IPS-18a (cell line): ENCODE results near the gene CDK3.

Source experiments
- H3K27ac ChIP-seq: one replicate; pipeline ENCODE4 v1.5.1; 2013; ENCODE audit warnings: low read length
- H3K27me3 ChIP-seq: one replicate; pipeline ENCODE4 v1.6.1; 2013; ENCODE audit warnings: mild to moderate bottlenecking, low read length; ENCODE audit not compliant: control insufficient read depth, insufficient read depth
- H3K36me3 ChIP-seq: one replicate; pipeline ENCODE4 v1.6.1; 2013; ENCODE audit warnings: low read depth, low read length; ENCODE audit not compliant: control insufficient read depth
- H3K4me1 ChIP-seq: one replicate; pipeline ENCODE4 v1.6.1; 2013; ENCODE audit warnings: low read depth, low read length; ENCODE audit not compliant: control insufficient read depth
- H3K4me3 ChIP-seq: one replicate; pipeline ENCODE4 v1.5.1; 2013; ENCODE audit warnings: low read length
- H3K9ac ChIP-seq: one replicate; pipeline ENCODE4 v1.6.1; 2013; ENCODE audit warnings: mild to moderate bottlenecking, low read length, moderate library complexity
- H3K9me3 ChIP-seq: one replicate; pipeline ENCODE4 v1.6.1; 2013; ENCODE audit warnings: low read depth, low read length; ENCODE audit not compliant: control insufficient read depth

CDK3 gene

DNA sequence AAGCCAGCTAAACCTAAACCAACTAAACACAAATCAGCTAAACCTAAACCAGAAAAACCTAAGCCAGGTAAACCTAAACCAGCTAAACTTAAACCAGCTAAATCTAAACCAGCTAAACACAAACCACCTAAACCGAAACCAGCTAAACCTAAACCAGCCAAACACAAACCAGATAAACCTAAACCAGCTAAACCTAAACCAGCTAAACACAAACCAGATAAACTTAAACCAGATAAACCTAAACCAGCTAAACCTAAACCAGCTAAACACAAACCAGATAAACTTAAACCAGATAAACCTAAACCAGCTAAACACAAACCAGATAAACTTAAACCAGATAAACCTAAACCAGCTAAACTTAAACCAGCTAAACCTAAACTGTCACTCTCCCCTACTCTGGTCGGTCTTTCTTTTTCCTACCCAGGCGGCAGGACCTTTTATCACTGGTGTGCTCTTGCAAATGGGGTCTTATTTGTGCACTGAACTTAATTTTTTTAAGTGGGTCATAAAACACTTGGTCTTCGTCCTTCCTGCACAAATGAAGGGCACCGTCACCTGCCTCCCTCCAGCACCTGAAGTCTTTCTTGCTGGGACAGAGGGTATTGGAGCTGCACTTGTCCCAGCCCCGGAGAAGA, 19.3 kb downstream of the CDK3 start:
- no peak overlapping the region for H3K9ac ChIP-seq
- H3K4me3 ChIP-seq: no peak overlapping the region
- H3K27ac ChIP-seq: no peak overlapping the region
- no peaks in the 10 kb centered on the region for H3K4me1 ChIP-seq
- no peaks in the 10 kb centered on the region for H3K9me3 ChIP-seq
- H3K36me3 ChIP-seq: no peaks in the 10 kb centered on the region
- no peaks in the 10 kb centered on the region for H3K27me3 ChIP-seq

GRCh38 chr17:76022285-76022684, 21.6 kb downstream of the CDK3 start:
- Histone ChIP-seq H3K9ac (no peak overlapping the region), H3K4me3 (no peak overlapping the region), H3K27me3 (no peaks in the 10 kb centered on the region), H3K4me1 (no peaks in the 10 kb centered on the region), H3K9me3 (no peaks in the 10 kb centered on the region), H3K27ac (no peak overlapping the region), H3K36me3 (no peaks in the 10 kb centered on the region)

DNA sequence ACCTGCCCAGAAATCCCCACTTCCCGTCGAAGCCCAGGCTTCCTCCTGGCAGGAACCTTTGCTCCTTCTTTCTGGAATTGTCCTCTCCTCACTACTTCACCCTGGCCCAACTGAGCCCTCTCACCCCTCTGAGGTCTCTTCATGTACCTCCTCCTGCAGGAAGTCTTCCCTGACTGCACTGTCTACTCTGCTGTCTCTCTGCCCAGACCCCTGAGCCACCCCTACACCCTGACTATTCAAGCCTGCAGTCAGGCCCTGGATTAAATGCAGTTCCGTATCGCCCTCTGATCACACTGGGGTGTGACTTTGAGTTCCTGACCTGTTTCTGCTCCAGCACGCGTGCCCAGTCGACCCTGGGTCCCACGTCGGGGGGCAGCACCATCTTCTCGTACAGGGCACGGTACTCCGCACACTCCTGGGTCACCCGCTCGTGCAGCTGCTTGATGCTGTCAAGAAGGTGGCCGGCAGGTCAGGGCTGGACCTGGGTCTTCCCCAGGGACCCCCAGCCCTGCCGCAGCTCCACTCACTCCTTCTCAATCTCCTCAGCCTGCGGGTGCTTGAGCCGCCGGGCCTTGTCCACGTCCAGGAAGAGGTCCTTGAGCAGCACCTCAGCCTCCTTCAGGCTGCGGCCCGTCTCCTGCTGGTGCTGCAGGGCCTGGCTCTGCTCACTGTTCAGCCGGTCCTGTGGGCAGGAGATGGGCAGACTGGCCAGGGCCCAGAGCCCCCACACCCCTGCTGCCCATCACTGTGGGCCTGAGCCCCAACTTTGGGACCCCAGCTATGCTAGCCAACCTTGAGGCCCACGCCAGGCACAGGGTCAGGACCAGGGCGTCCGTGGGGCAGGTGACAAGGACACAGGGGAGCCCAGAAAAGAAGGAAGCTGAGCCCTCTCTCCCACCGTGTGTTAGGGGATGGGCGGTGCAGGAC, 22.6 kb downstream of the CDK3 start:
- Histone ChIP-seq H3K27me3 (no peaks in the 10 kb centered on the region), H3K9me3 (no peaks in the 10 kb centered on the region), H3K4me3 (no peak overlapping the region), H3K9ac (no peak overlapping the region), H3K27ac (no peak overlapping the region), H3K4me1 (no peaks in the 10 kb centered on the region), H3K36me3 (no peaks in the 10 kb centered on the region)

GRCh38 chr17:76023900-76024237, 23.2 kb downstream of the CDK3 start:
- Histone ChIP-seq H3K4me3 (no peak overlapping the region), H3K27ac (no peak overlapping the region), H3K9me3 (no peaks in the 10 kb centered on the region), H3K4me1 (no peaks in the 10 kb centered on the region), H3K9ac (no peak overlapping the region), H3K36me3 (no peaks in the 10 kb centered on the region), H3K27me3 (no peaks in the 10 kb centered on the region)

DNA sequence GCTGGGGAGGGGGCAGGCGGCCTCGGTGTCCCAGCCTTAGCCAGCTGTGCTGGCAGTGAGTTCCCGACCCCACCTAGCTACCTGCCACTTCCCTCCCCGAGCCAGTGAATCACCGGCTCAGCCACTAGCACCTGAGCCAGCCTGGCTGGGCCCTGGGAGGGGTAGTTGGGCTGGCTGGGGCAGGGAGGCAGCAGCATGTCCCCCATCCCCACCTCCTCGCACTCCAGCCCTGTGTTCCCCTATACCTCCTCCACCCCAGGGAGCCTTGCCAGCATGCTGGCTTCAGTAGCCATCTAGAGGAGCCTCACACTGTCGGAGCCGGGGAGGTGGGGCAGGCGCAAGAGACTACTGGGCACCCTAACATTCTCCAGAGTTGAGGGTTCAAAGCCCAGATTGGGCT, 23.7 kb downstream of the CDK3 start:
- H3K9me3 ChIP-seq: no peaks in the 10 kb centered on the region
- no peaks in the 10 kb centered on the region for H3K36me3 ChIP-seq
- no peaks in the 10 kb centered on the region for H3K27me3 ChIP-seq
- no peak overlapping the region for H3K4me3 ChIP-seq
- no peak overlapping the region for H3K27ac ChIP-seq
- no peak overlapping the region for H3K9ac ChIP-seq
- no peaks in the 10 kb centered on the region for H3K4me1 ChIP-seq

DNA sequence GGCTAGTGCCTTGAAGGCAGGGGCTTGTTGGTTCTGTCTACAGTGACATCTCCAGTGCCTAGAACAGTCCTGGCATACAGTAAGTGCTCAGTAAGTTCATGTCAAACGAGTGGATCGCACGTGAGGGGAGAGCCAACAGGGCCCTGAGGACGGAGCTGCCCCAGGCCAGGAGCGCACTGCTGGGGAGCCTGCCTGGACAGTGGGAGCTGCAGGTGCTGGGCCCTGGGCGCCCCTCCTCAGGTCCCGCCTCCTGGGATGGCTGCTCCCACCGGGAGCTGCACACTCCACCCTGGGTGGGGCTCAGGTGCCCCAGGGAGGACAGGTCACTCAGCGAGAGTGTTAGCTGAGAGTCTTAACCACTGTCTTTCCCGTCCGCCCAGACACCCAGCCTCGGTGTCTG, 24.6 kb downstream of the CDK3 start:
- Histone ChIP-seq H3K4me3 (no peak overlapping the region), H3K36me3 (no peaks in the 10 kb centered on the region), H3K27ac (no peak overlapping the region), H3K9me3 (no peaks in the 10 kb centered on the region), H3K9ac (no peak overlapping the region), H3K27me3 (no peaks in the 10 kb centered on the region), H3K4me1 (no peaks in the 10 kb centered on the region)

GRCh38 chr17:76026714-76027158, 26.1 kb downstream of the CDK3 start:
- no peaks in the 10 kb centered on the region for H3K27me3 ChIP-seq
- H3K9me3 ChIP-seq: no peaks in the 10 kb centered on the region
- no peak overlapping the region for H3K9ac ChIP-seq
- no peak overlapping the region for H3K4me3 ChIP-seq
- no peaks in the 10 kb centered on the region for H3K36me3 ChIP-seq
- H3K27ac ChIP-seq: no peak overlapping the region
- no peaks in the 10 kb centered on the region for H3K4me1 ChIP-seq

DNA sequence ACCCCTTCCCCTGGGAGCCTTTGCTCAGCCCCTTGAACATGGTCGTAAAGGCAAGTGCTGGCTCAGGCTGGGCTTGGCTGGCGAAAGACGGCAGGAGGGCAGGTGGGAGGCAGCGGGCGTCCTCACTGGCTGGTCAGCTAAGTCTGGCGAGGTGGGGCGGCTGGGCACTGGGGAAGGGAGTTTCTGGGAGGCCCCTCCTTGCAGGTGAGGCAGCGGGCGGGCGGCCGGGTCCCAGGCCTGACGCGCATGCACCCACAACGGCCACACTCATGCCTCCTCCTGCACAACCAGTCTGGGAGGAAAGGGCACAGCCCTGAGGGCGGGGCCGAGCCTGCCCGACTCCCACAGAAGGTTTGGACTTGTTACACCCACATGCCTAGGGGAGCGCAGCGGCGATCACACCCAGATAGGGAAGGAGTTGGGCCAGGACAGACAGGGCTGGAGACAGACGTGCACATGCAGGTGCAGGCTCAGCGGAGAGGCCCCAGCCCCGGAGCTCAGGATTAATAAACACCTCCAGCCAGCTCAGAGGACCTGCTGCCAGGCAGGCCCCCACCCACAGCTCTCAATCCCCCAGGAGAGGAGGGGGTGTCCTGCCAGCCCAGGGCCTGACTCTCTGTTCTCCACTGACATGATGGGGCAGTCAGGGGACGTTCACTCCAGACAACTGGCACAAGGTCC, 26.6 kb downstream of the CDK3 start, which contains the start of gene EVPL:
Gene EVPL (minus strand): TSS at position 148 of the 681 bp plus-strand sequence. CDS start 108 bp downstream, at position 40.
- Histone ChIP-seq H3K27me3 (no peaks in the 10 kb centered on the region), H3K9me3 (no peaks in the 10 kb centered on the region), H3K4me1 (no peaks in the 10 kb centered on the region), H3K36me3 (no peaks in the 10 kb centered on the region), H3K27ac (no peak within 1 kb of the TSS), H3K9ac (no peak within 1 kb of the TSS), H3K4me3 (no peak within 1 kb of the TSS)

GRCh38 chr17:76032073-76032779, 31.6 kb downstream of the CDK3 start:
- Histone ChIP-seq H3K27ac (no peak overlapping the region), H3K27me3 (no peaks in the 10 kb centered on the region), H3K4me1 (peaks cover 6% of the 10 kb centered on the region), H3K36me3 (no peaks in the 10 kb centered on the region), H3K4me3 (no peak overlapping the region), H3K9ac (no peak overlapping the region), H3K9me3 (no peaks in the 10 kb centered on the region)

DNA sequence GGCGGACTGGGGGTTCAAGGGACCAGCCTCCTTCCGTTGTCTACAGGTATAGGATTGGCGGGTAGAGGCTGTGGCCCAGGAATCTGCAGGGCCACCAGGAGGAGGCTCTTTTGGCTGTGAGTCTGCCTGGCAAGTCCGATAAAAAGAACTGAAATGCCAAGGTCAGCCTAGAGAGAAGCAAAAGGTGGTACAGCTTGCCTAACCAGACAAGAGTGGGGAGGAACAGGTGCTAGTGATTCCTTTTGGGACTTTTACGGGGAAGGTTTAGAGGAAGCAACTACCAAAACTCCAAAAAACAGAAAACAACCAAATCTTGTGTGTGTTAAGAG, 32.1 kb downstream of the CDK3 start:
- Histone ChIP-seq H3K9ac (no peak overlapping the region), H3K4me3 (no peak overlapping the region), H3K27me3 (no peaks in the 10 kb centered on the region), H3K36me3 (no peaks in the 10 kb centered on the region), H3K27ac (no peak overlapping the region), H3K9me3 (no peaks in the 10 kb centered on the region), H3K4me1 (peaks cover 6% of the 10 kb centered on the region)

- H3K9me3 ChIP-seq: no peaks in the 10 kb centered on the region
- no peak overlapping the region for H3K27ac ChIP-seq
- H3K4me1 ChIP-seq: peaks cover 6% of the 10 kb centered on the region
- no peaks in the 10 kb centered on the region for H3K27me3 ChIP-seq
- H3K4me3 ChIP-seq: no peak overlapping the region
- H3K9ac ChIP-seq: no peak overlapping the region
- peaks cover under 1% of the 10 kb centered on the region for H3K36me3 ChIP-seq
Observed at GRCh38 chr17:76033139-76033538, 32.5 kb downstream of the CDK3 start.
